NCI-H2171 (cell line): ENCODE data around the gene TET1.
A peak's percentile ranks its signal among the peaks of the same experiment; 100 is the strongest.
"Not testable (repeated sequence)": the region's sequence is repeated elsewhere in the genome, so short reads cannot be mapped to it uniquely, and the experiment has no call there.

Experiments used
- DNase-seq: peaks from one replicate; lab custom pipeline; 2025; lab: John Stamatoyannopoulos, UW

The TET1 gene

GRCh38 chr10:68708987-68709386, 148.8 kb downstream of the TET1 start:
- not testable (repeated sequence) for DNase-seq

DNA sequence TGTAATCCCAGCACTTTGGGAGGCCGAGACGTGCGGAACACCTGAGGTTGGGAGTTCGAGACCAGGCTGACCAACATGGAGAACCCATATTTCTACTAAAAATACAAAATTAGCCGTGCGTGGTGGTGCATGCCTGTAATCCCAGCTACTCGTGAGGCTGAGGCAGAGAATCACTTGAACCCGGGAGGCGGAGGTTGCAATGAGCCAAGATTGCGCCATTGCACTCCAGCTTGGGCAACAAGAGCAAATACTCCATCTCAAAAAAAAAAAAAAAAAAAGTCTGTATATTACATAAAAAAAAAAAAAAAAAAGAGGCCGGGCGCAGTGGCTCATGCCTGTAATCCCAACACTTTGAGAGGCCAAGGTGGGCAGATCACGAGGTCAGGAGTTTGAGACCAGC, 152.9 kb downstream of the TET1 start:
- DNase-seq, result not testable (repeated sequence)

DNA sequence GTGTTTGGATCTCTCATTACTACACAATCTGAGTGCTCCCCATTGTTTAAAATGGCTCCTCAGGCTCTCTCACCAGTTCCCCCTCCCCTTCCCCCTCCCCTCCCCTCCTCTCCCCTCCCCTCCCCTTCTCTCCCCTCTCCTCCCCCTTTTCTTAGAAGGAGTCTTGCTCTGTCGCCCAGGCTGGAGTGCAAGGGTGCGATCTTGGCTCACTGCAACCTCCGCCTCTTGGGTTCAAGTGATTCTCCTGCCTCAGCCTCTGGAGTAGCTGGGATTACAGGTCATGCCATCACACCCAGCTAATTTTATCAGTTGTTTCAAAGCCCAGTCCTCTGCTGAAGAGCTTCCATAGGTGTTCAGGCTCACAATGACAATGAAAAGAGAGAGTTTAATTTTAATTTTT, 157.3 kb downstream of the TET1 start:
- no peak for DNase-seq

DNA sequence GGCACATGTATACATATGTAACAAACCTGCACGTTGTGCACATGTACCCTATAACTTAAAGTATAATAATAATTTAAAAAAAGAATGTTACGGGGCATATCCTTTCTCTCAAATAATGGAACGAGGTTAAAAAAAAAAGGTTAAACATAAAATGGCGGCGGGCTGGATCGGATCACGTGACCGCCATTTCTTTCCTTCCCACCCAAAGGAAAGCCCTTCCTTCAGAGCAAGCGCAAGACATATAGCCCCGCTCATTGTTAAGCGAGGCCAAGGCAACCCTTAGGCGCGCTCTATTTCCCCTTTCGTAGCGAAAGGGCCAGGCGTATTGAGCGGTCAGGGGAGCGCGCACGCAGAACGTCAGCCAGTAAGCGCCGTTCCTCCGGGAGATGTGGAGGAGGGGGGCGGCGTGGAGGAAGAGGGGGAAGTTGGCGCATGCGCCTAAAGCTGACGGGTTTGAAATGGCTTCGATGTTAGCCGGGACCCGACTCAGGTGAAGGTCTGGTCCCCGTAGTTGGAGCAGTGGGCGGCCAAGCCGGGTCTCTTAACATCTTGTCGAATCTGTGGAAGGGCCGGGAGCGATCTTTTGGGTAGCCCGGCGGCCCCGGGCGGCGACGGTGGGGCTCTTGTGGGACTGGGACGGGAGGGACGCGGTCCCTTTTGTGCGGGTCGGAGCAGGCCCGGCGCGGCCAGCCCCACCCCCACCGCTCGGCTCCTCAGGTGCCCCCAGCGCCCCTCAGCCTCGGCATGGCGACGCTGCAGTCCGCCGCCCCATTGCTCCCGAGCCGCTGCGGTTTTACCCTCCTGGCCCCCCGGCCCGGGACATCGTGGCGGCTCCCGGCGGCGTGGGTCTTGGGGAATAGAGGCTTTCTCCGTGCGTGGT, 160.9 kb downstream of the TET1 start, which contains the start of gene CCAR1:
TSS of gene CCAR1 (plus strand) at position 447 of the 880 bp plus-strand sequence. CDS start 1,266 bp downstream, outside the sequence.
- peak; percentile 88 for DNase-seq

DNA sequence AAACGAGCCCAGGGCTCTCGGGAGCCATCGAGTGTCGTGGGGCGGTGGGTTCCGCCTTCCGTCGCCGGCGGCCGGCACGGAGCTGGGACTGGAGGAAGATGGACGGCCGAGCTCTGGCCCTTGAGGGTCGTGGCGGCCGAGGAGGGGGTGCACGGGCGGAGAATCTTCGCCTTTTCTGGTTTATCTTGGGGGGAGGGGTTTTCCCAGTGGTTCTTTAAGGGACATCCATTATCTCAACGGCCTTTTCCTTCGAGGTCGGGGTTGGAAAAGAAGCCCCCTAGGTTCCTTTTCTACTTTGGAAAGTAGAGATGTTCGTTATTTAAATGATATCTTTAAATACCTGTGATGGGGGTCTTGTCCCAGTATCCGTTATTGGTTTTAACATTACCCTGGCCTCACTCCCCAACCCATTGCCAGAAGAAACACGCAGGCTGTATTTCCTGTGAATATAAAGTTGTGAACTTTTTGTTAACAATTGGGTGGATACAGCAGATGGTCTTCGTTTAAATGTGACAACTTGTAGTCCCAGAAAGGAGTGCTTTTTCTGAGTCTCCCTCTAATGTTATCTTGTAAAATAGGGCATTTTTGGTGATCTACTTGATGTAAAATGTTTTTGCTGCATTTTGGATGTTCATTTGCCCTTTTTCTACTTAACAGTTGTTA, 161.7 kb downstream of the TET1 start:
- no peak for DNase-seq

- no peak for DNase-seq
Measured at GRCh38 chr10:68725016-68725415, 164.9 kb downstream of the TET1 start.

GRCh38 chr10:68727146-68727545, 167.0 kb downstream of the TET1 start:
- DNase-seq, result no peak

DNA sequence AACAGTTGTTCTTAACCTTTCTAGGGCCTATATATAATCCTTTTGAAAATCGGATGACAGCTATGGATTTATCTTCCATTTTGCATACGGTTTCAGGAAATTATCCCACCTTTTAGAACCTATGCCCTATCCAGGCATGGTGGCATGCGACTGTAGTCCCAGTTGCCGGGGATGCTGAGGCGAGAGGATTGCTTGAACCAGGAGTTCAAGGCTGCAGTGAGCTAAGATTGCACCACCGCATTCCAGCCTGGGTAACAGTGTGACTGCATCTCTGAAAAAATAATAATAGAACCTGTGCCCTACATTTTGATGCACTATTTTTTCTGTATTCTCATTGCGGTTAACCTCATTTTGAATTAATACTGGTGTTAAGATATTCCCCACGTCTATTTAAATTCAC, 172.5 kb downstream of the TET1 start:
- DNase-seq, result no peak

GRCh38 chr10:68734349-68734748, 174.2 kb downstream of the TET1 start:
- no peak for DNase-seq

GRCh38 chr10:68735119-68735518, 175.0 kb downstream of the TET1 start:
- DNase-seq, result no peak

DNA sequence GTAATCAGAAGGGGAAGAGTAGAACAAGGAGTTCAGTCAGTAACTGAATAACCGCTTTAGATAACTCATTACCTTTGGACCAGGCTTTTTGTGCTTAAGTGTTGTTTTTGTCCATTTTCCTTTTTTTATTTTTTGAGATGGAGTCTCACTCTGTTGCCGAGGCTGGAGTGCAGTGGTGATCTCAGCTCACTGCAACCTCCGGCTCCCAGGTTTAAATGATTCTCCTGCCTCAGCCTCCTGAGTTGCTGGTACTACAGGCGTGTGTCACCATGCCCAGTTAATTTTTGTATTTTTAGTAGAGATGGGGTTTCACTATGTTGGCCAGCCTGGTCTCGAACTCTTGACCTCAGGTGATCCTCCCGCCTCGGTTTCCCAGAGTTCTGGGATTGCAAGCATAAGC, 175.6 kb downstream of the TET1 start:
- DNase-seq, result not testable (repeated sequence)

DNA sequence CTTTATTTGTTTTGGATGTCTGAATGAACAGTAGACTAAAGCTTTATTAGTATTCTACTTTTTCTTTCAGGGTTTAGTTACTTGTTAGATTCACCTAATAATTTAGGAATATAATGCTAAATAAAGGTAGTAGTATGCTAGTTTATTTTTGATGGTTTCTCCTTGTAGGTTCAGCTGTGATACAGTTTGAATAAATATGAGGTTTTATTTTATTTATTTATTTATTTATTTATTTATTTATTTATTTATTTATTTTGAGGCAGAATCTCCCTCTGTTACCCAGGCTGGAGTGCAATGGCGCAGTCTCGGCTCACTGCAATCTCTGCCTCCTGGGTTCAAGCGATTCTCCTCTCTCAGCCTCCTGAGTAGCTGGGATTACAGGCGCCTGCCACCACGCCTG, 180.5 kb downstream of the TET1 start:
- DNase-seq, result not testable (repeated sequence)

- DNase-seq, result no peak
Measured at GRCh38 chr10:68742397-68742796, 182.3 kb downstream of the TET1 start.
